Nephron progenitor cell (in vitro differentiated cells): ENCODE measurements around the gene TPRA1.

Source experiments
- DNase-seq: peaks from one replicate; pipeline ENCODE4 v3.0.0; 2021
- H3K27ac Mint-ChIP-seq: 2 replicates; pipeline ENCODE4 v1.8.0; 2021; ENCODE audit warnings: mild to moderate bottlenecking, moderate library complexity, mixed read lengths
- H3K27me3 Mint-ChIP-seq: 2 replicates; pipeline ENCODE4 v1.8.0; 2021; ENCODE audit warnings: mild to moderate bottlenecking, low read depth, mixed read lengths; ENCODE audit not compliant: poor library complexity
- H3K36me3 Mint-ChIP-seq: 2 replicates; pipeline ENCODE4 v1.8.0; 2021; ENCODE audit warnings: low read depth, mixed read lengths
- H3K4me1 Mint-ChIP-seq: 2 replicates; pipeline ENCODE4 v1.8.0; 2021; ENCODE audit warnings: mixed read lengths
- H3K4me3 Mint-ChIP-seq: 2 replicates; pipeline ENCODE4 v1.8.0; 2021; ENCODE audit warnings: mild to moderate bottlenecking, moderate library complexity, mixed read lengths
- H3K9me3 Mint-ChIP-seq: 2 replicates; pipeline ENCODE4 v1.8.0; 2021; ENCODE audit warnings: mild to moderate bottlenecking, moderate library complexity, mixed read lengths
- TF ChIP-seq, protein P1 (sequence below): fragments of 200-600 bp; sonication (generic); IDR thresholded peaks from 2 replicates; pipeline ENCODE4 v1.5.0; 2021; ENCODE audit warnings: antibody characterized with exemption

The TPRA1 gene

GRCh38 chr3:127547761-127548605, 42.5 kb downstream of the TPRA1 start:
- H3K4me3 Mint-ChIP-seq, result peak overlapping the region; percentile 78
- no peak overlapping the region for H3K27ac Mint-ChIP-seq
- peak; percentile 93 for DNase-seq
- H3K9me3 Mint-ChIP-seq, result no peaks in the 10 kb centered on the region
- H3K4me1 Mint-ChIP-seq, result peaks cover 28% of the 10 kb centered on the region
- no peaks in the 10 kb centered on the region for H3K36me3 Mint-ChIP-seq
- TF ChIP-seq, protein P1, sequence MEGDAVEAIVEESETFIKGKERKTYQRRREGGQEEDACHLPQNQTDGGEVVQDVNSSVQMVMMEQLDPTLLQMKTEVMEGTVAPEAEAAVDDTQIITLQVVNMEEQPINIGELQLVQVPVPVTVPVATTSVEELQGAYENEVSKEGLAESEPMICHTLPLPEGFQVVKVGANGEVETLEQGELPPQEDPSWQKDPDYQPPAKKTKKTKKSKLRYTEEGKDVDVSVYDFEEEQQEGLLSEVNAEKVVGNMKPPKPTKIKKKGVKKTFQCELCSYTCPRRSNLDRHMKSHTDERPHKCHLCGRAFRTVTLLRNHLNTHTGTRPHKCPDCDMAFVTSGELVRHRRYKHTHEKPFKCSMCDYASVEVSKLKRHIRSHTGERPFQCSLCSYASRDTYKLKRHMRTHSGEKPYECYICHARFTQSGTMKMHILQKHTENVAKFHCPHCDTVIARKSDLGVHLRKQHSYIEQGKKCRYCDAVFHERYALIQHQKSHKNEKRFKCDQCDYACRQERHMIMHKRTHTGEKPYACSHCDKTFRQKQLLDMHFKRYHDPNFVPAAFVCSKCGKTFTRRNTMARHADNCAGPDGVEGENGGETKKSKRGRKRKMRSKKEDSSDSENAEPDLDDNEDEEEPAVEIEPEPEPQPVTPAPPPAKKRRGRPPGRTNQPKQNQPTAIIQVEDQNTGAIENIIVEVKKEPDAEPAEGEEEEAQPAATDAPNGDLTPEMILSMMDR, result peak; percentile 60
- H3K27me3 Mint-ChIP-seq, result peaks cover 66% of the 10 kb centered on the region

DNA sequence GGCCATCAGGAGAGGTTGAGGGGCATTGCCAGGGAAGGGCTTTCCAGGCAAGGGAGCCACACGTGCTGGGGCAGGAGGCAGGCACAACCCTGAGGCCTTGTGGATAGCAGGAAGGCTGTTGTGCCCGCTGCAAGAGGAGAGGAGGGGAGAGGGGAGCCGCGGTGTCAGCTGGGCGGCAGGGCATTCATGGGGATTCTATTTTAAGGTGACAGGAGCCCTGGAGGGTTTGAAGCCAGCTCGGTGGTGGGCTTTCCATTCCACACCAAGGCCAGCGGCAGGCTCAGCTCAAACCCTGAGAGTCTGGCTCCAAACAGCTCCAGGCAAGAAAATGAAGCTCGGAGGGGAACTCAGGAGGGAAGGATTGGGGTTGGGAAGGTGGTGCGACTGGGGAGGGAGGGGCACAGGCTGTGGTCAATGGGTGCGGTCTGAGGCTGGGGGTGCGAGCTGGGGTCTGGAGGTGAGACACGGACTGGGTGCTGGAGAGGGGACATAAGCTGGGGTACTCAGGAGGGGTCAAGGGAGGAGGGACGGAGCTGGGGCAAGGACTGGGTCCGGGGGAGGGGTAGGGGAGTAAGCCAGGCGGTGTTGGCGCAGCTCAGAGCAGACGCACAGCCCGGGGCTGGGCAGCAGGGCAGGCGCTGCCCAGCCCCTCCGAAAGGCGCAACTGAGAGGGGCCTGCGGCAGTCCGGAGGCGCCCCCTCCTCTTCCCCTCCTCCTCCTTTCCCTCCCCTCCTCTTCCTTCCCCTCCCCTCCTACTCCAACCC, 43.4 kb downstream of the TPRA1 start:
- Mint-ChIP-seq H3K4me1 (peaks cover 22% of the 10 kb centered on the region), H3K27ac (no peak overlapping the region), H3K9me3 (no peaks in the 10 kb centered on the region), H3K36me3 (no peaks in the 10 kb centered on the region), H3K27me3 (peaks cover 62% of the 10 kb centered on the region), H3K4me3 (peak overlapping the region; percentile 66)
- no peak for DNase-seq
- TF ChIP-seq, protein P1, result no peak

- Mint-ChIP-seq H3K27me3 (peaks cover 60% of the 10 kb centered on the region), H3K4me1 (peaks cover 16% of the 10 kb centered on the region)
These were observed 44.0 kb downstream of the TPRA1 start for GRCh38 chr3:127546554-127546953.

GRCh38 chr3:127545711-127546457, 44.6 kb downstream of the TPRA1 start:
- TF ChIP-seq, protein P1, result no peak
- Mint-ChIP-seq H3K4me3 (no peak overlapping the region), H3K36me3 (no peaks in the 10 kb centered on the region), H3K27me3 (peaks cover 62% of the 10 kb centered on the region), H3K27ac (no peak overlapping the region), H3K9me3 (no peaks in the 10 kb centered on the region), H3K4me1 (peaks cover 13% of the 10 kb centered on the region)
- DNase-seq, result no peak

More at GRCh38 chr3:127546554-127546953, 44.0 kb downstream of the TPRA1 start:
- TF ChIP-seq, protein P1, result no peak
- Mint-ChIP-seq H3K4me3 (peak overlapping the region; percentile 66), H3K27ac (no peak overlapping the region), H3K9me3 (no peaks in the 10 kb centered on the region), H3K36me3 (no peaks in the 10 kb centered on the region)
- no peak for DNase-seq

- DNase-seq, result no peak
- Mint-ChIP-seq H3K27me3 (peaks cover 62% of the 10 kb centered on the region), H3K4me1 (peaks cover 13% of the 10 kb centered on the region), H3K9me3 (no peaks in the 10 kb centered on the region), H3K36me3 (no peaks in the 10 kb centered on the region), H3K4me3 (no peak overlapping the region), H3K27ac (no peak overlapping the region)
- TF ChIP-seq, protein P1, result no peak
These were observed 45.3 kb downstream of the TPRA1 start for GRCh38 chr3:127545216-127545615.
